Tibial nerve (tissue), 4 donors: ENCODE measurements around the gene USP7. TPM values are rescaled to one million over a fixed set of nuclear protein-coding genes. Genes with fewer than 3 reads are reported as not detected.
A peak's percentile ranks its signal among the peaks of the same experiment; 100 is the strongest.

Experiments
- DNase-seq, 2 donors: peaks; one replicate each; pipeline ENCODE4 v3.0.0-alpha.2; 2019; ENCODE audit warnings: low spot score in 2 of 2
- H3K27ac ChIP-seq, 4 donors: fragments of 200-600 bp; sonication (generic) in 3 of 4; one replicate each; pipeline ENCODE4 v1.5.1; 2017 to 2019; ENCODE audit warnings: mild to moderate bottlenecking in 1 of 4
- H3K27me3 ChIP-seq, 2 donors: fragments of 200-600 bp; sonication (generic) in 1 of 2; one replicate each; pipeline versions ENCODE4 v1.5.1 to v1.6.0; 2017 to 2019
- H3K36me3 ChIP-seq, 3 donors: fragments of 200-600 bp; sonication (generic); one replicate each; pipeline ENCODE4 v1.5.1; 2018 to 2019
- H3K4me1 ChIP-seq, 4 donors: fragments of 200-600 bp; sonication (generic) in 3 of 4; one replicate each; pipeline ENCODE4 v1.5.1; 2017 to 2019
- H3K4me3 ChIP-seq, 4 donors: fragments of 200-600 bp; sonication (generic) in 3 of 4; one replicate each; pipeline ENCODE4 v1.5.1; 2017 to 2019; ENCODE audit warnings: mild to moderate bottlenecking in 1 of 4, moderate library complexity in 1 of 4
- H3K9me3 ChIP-seq, 4 donors: fragments of 200-600 bp; sonication (generic) in 3 of 4; one replicate each; pipeline ENCODE4 v1.5.1; 2017 to 2019
- EP300 ChIP-seq, 2 donors: sonication (generic); formaldehyde crosslinking; IDR thresholded peaks; one replicate each; pipeline ENCODE4 v1.6.1; 2017; ENCODE audit warnings: antibody characterized with exemption in 2 of 2, mild to moderate bottlenecking in 1 of 2
- POLR2A ChIP-seq, 2 donors: fragments of 450-650 bp; IDR thresholded peaks; one replicate each; pipeline ENCODE4 v1.6.1; 2017; ENCODE audit warnings: antibody characterized with exemption in 2 of 2, mild to moderate bottlenecking in 2 of 2, moderate library complexity in 2 of 2
- WGBS, 2 donors: methylation state at CpG; one replicate each; pipeline ENCODE4 v1.1.5; 2018; 5-methylcytosine and 5-hydroxymethylcytosine counted together
- total RNA-seq, 4 donors: library from RNA; depleted of rRNA; stranded (reverse); fragments of >200 nt; gene quantifications; one replicate each; pipeline ENCODE4 v1.1.0, GENCODE V29; 2016
- TF ChIP-seq, protein P1 (sequence below), 5 experiments: fragments of 200-600 bp in 3 of 5; fragments of 450-650 bp in 2 of 5; sonication (generic) in 3 of 5; IDR thresholded peaks; one replicate each; pipeline ENCODE4 v1.5.1; 2016 to 2019; ENCODE audit warnings: antibody characterized with exemption in 5 of 5, mild to moderate bottlenecking in 3 of 5, moderate library complexity in 2 of 5

USP7 gene
- total RNA-seq, 4 donors from 2014 or later, result 83.4 to 114 (median 89.6) TPM

DNA sequence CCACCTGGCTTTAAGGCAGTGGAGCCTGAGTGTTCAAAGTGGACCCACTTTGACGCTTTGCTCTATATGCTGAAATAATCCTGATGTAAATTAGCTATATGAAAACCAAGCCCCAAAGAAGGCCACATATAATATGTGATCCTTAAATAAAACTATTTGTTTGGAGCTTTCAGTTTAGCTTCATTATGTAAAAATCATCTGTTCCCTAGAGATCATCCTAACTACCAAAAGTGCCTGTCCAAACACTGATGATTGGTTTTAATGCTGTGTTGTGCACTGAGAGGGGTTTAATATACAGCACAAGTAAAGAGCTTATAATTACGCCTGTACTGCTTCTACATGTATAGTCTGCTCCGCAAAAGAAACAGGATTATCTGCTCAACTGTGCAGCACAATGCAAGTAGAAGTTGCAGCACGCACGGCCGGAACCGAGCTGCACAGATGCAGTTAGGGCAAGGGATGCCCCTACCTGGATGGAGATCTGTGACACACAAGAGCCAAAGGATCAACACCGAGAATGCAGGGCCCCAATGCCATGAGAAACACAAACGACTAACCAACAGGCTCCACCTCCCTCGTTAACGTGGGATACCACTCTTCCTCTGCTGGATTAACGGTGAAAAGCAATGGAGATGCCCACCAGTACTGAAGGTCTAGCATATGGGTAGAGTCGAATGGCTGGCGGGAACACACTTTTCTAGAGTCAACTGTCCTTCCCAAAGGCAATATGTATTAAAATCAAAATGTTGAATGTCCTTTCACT is 20.5 kb downstream of the USP7 start:
- peaks cover 0 to 89% (median 61%) of the 10 kb centered on the region in 4 donors for H3K4me1 ChIP-seq
- 69 to 74% methylated on average over 14 of the region's 14 CpGs for WGBS, 2 donors
- TF ChIP-seq EP300 (IDR thresholded peaks at IDR 0.05), result no peak
- TF ChIP-seq POLR2A (IDR thresholded peaks at IDR 0.05), result no peak
- TF ChIP-seq, protein P1, sequence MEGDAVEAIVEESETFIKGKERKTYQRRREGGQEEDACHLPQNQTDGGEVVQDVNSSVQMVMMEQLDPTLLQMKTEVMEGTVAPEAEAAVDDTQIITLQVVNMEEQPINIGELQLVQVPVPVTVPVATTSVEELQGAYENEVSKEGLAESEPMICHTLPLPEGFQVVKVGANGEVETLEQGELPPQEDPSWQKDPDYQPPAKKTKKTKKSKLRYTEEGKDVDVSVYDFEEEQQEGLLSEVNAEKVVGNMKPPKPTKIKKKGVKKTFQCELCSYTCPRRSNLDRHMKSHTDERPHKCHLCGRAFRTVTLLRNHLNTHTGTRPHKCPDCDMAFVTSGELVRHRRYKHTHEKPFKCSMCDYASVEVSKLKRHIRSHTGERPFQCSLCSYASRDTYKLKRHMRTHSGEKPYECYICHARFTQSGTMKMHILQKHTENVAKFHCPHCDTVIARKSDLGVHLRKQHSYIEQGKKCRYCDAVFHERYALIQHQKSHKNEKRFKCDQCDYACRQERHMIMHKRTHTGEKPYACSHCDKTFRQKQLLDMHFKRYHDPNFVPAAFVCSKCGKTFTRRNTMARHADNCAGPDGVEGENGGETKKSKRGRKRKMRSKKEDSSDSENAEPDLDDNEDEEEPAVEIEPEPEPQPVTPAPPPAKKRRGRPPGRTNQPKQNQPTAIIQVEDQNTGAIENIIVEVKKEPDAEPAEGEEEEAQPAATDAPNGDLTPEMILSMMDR (IDR thresholded peaks at IDR 0.05), result no peak
- H3K4me3 ChIP-seq, result no peak overlapping the region
- H3K9me3 ChIP-seq, result no peaks in the 10 kb centered on the region
- no peak overlapping the region for H3K27ac ChIP-seq
- H3K27me3 ChIP-seq, result no peaks in the 10 kb centered on the region
- H3K36me3 ChIP-seq, result no peaks in the 10 kb centered on the region
- DNase-seq, result no peak

DNA sequence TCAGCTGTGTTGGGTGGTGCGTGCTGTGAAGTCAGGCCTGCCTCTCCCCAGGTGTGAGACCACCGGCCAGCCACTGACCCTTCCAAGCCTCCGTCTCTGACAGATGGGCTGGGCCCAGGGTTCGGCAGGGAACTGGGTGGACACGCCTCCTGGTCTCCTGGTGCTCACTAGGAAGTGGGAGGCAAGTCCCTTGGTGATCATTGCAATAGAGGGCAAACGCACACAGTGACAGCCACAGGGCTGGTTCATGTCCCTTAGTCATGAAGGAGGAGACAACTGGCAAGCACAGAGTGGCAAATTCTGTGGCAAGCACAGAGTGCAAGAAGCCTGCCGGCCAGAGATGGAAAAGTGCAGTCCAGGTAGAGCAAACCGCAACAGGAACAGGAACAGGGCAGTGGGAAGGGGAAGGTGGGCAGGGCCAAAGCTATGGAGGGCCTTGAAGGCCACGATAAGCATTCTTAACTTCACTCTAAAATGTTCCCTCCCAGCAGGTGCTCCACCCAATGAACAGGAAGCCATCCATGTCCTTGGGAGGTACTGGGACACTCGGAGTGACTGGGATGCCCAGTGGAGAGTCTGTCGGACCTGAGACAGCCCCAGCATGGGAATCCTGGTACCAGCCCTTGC is 21.9 kb downstream of the USP7 start:
- no peak overlapping the region for H3K27ac ChIP-seq
- WGBS, 2 donors, result 76 to 82% methylated on average over 11 of the region's 11 CpGs
- H3K9me3 ChIP-seq, result no peaks in the 10 kb centered on the region
- no peaks in the 10 kb centered on the region for H3K36me3 ChIP-seq
- H3K4me3 ChIP-seq, result no peak overlapping the region
- H3K27me3 ChIP-seq, result no peaks in the 10 kb centered on the region
- TF ChIP-seq, protein P1 (IDR thresholded peaks at IDR 0.05), result no peak
- no peak for TF ChIP-seq POLR2A (IDR thresholded peaks at IDR 0.05)
- TF ChIP-seq EP300 (IDR thresholded peaks at IDR 0.05), result no peak
- no peak for DNase-seq
- H3K4me1 ChIP-seq, result peaks cover 0 to 89% (median 55%) of the 10 kb centered on the region in 4 donors

DNA sequence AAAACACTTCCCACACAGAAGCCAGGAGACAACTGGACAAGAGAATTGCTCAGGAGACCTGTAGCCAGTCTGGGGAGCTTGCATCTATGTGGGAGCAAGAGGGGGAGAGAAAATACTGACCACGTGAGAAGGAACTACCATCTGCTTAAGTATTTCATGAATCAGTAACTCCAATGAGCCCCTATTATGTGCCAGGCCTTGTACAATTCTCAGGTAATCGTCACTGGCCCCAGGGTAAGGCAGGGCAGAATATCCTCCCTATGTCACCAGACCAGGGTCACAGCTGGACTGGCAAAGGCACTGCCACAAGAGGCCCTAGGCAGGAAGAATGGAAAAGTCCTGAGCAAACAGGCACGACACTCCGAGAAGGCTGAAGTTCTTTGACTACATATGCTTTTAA is 25.9 kb downstream of the USP7 start:
- no peaks in the 10 kb centered on the region for H3K9me3 ChIP-seq
- H3K27me3 ChIP-seq, result no peaks in the 10 kb centered on the region
- H3K4me1 ChIP-seq, result peaks cover 0 to 75% (median 30%) of the 10 kb centered on the region in 4 donors
- whole genome bisulfite sequencing, 2 donors, result 55 to 69% methylated on average over 4 of the region's 4 CpGs
- DNase-seq, result no peak
- TF ChIP-seq EP300 (IDR thresholded peaks at IDR 0.05), result no peak
- no peak for TF ChIP-seq POLR2A (IDR thresholded peaks at IDR 0.05)
- TF ChIP-seq, protein P1 (IDR thresholded peaks at IDR 0.05), result no peak
- H3K36me3 ChIP-seq, result no peaks in the 10 kb centered on the region
- H3K4me3 ChIP-seq, result no peak overlapping the region
- H3K27ac ChIP-seq, result no peak overlapping the region

DNA sequence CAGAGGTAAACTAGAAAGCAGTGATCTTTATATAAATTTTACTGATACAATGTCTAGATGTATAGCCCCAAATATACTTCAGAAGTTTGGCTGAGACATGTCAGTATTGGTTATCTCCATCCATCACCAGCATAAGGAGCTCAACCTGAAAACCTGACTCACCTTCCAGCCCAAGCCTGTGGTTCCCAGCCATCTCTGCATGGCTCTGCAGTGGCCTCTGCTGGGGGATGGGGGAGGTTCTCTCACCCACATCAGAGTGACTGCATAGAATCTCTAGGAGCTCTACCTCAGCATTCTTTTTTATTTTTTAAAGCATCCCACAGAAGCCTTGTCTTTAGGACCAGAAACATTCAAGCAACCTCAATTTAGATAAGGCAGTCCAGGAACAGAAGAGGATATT is 27.3 kb downstream of the USP7 start:
- no peak for DNase-seq
- H3K4me1 ChIP-seq, result peaks cover 0 to 74% (median 19%) of the 10 kb centered on the region in 4 donors
- no peaks in the 10 kb centered on the region for H3K27me3 ChIP-seq
- H3K27ac ChIP-seq, result no peak overlapping the region
- no peaks in the 10 kb centered on the region for H3K36me3 ChIP-seq
- no peak overlapping the region for H3K4me3 ChIP-seq
- TF ChIP-seq, protein P1 (IDR thresholded peaks at IDR 0.05), result peak in 2 of 5 experiments; percentile 17 to 40
- TF ChIP-seq POLR2A (IDR thresholded peaks at IDR 0.05), result no peak
- no peaks in the 10 kb centered on the region for H3K9me3 ChIP-seq

DNA sequence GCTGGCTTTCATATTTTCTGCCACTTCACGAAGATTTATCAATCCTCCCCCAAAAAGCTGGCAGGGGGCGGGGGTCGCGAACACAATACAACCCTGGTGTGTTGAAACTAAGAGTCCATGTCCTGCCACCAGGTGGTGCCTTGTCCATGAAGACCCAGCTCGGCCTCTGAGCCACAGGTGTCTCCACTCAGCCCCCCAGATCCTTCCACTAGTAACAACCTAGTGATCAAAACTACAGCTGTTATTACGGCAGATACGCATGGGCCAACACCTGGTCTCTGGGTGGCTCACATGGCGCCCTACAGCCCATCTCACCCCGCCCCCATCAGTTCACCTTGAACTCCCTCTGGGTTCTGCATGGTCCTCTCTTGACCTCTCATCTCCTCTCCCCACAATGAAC is 27.7 kb downstream of the USP7 start:
- Histone ChIP-seq H3K27me3 (no peaks in the 10 kb centered on the region), H3K36me3 (no peaks in the 10 kb centered on the region), H3K9me3 (no peaks in the 10 kb centered on the region), H3K27ac (no peak overlapping the region), H3K4me1 (peaks cover 0 to 78% (median 19%) of the 10 kb centered on the region in 4 donors), H3K4me3 (no peak overlapping the region)
- DNase-seq, result no peak
- WGBS, 2 donors, result 79 to 82% methylated on average over 9 of the region's 9 CpGs
- TF ChIP-seq, protein P1 (IDR thresholded peaks at IDR 0.05), result no peak
- no peak for TF ChIP-seq POLR2A (IDR thresholded peaks at IDR 0.05)
- no peak for TF ChIP-seq EP300 (IDR thresholded peaks at IDR 0.05)
